ENCODE results near the gene SPTLC2.

SPTLC2 gene

DNA sequence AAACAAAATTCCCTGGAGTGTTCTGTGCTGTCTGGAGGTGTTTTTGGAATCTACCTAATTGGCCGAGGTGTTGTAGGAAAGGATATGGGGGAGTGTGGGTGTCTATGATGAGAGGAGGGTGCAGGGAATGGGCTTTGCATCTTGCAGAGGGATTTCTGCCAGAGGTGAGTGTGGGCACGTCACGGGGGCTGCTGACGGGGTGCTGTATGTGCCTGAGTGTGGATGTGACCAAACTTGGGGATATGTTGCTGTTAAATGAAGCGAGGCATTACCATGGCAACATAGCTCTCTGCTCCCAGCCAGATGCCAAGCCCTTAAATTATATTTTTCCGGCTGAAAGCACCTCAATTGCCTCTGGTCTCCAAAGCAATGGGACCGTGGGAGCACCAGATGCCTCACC is 44.3 kb upstream of the SPTLC2 start:
- Histone ChIP-seq H3K79me2 (ENCODE audit: insufficient read depth, low read length) (no peaks in the 10 kb centered on the region), H3F3A (ENCODE audit: low read depth) (no peaks in the 10 kb centered on the region), H3K4me1 (ENCODE audit: insufficient read depth, low read length, poor library complexity, severe bottlenecking) (no peaks in the 10 kb centered on the region), H3K9me2 (replicated peaks; ENCODE audit: low read depth, low read length) (no peaks in the 10 kb centered on the region), H3K4me2 (ENCODE audit: low read depth, low read length, poor library complexity, severe bottlenecking) (no peak overlapping the region), H3K4me3 (ENCODE audit: low read length, poor library complexity, severe bottlenecking) (no peak overlapping the region), H3K9me3 (ENCODE audit: insufficient read depth, low read depth, low read length) (no peaks in the 10 kb centered on the region), H2AFZ (ENCODE audit: low read length) (no peak overlapping the region), H3K9ac (ENCODE audit: low read depth, low read length, poor library complexity, severe bottlenecking) (no peak overlapping the region), H3K27me3 (ENCODE audit: insufficient read depth, low read length, poor library complexity, severe bottlenecking) (no peaks in the 10 kb centered on the region), H3K36me3 (ENCODE audit: insufficient read depth, low read length) (no peaks in the 10 kb centered on the region), H4K20me1 (ENCODE audit: insufficient read depth, low read length, poor library complexity, severe bottlenecking) (no peaks in the 10 kb centered on the region)
- TF ChIP-seq, protein P1, sequence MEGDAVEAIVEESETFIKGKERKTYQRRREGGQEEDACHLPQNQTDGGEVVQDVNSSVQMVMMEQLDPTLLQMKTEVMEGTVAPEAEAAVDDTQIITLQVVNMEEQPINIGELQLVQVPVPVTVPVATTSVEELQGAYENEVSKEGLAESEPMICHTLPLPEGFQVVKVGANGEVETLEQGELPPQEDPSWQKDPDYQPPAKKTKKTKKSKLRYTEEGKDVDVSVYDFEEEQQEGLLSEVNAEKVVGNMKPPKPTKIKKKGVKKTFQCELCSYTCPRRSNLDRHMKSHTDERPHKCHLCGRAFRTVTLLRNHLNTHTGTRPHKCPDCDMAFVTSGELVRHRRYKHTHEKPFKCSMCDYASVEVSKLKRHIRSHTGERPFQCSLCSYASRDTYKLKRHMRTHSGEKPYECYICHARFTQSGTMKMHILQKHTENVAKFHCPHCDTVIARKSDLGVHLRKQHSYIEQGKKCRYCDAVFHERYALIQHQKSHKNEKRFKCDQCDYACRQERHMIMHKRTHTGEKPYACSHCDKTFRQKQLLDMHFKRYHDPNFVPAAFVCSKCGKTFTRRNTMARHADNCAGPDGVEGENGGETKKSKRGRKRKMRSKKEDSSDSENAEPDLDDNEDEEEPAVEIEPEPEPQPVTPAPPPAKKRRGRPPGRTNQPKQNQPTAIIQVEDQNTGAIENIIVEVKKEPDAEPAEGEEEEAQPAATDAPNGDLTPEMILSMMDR (conservative IDR thresholded peaks at IDR 0.05; ENCODE audit: low read length), result no peak

DNA sequence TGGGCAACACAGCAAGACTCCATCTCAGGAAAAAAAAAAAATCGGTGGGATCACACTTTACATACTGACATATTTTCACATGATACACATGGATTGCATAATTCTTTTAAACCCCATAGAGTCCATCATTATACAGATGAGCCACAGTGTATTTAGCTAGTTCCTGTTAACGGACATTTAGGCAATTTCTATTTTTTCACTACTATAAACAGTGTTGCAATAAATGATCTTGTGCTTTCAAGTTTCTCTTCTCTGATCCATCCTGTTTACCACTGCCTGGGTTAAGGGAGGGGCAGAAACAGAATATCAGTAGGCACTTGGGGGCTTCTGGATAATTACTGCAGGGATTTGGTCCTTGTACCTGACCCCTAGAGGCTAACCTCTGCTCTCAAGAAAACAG is 43.4 kb upstream of the SPTLC2 start:
- no peak overlapping the region for H3K4me2 ChIP-seq (ENCODE audit: low read depth, low read length, poor library complexity, severe bottlenecking)
- H3K4me1 ChIP-seq (ENCODE audit: insufficient read depth, low read length, poor library complexity, severe bottlenecking), result no peaks in the 10 kb centered on the region
- H4K20me1 ChIP-seq (ENCODE audit: insufficient read depth, low read length, poor library complexity, severe bottlenecking), result no peaks in the 10 kb centered on the region
- H3K79me2 ChIP-seq (ENCODE audit: insufficient read depth, low read length), result no peaks in the 10 kb centered on the region
- no peak overlapping the region for H2AFZ ChIP-seq (ENCODE audit: low read length)
- no peaks in the 10 kb centered on the region for H3K9me3 ChIP-seq (ENCODE audit: insufficient read depth, low read depth, low read length)
- no peaks in the 10 kb centered on the region for H3K27me3 ChIP-seq (ENCODE audit: insufficient read depth, low read length, poor library complexity, severe bottlenecking)
- H3K36me3 ChIP-seq (ENCODE audit: insufficient read depth, low read length), result no peaks in the 10 kb centered on the region
- TF ChIP-seq, protein P1 (conservative IDR thresholded peaks at IDR 0.05; ENCODE audit: low read length), result no peak
- TF ChIP-seq EZH2phosphoT487 (IDR thresholded peaks at IDR 0.05; ENCODE audit: borderline replicate concordance), result no peak
- H3K9ac ChIP-seq (ENCODE audit: low read depth, low read length, poor library complexity, severe bottlenecking), result no peak overlapping the region
- H3K9me2 ChIP-seq (replicated peaks; ENCODE audit: low read depth, low read length), result no peaks in the 10 kb centered on the region
- H3F3A ChIP-seq (ENCODE audit: low read depth), result no peaks in the 10 kb centered on the region
- no peak overlapping the region for H3K4me3 ChIP-seq (ENCODE audit: low read length, poor library complexity, severe bottlenecking)

DNA sequence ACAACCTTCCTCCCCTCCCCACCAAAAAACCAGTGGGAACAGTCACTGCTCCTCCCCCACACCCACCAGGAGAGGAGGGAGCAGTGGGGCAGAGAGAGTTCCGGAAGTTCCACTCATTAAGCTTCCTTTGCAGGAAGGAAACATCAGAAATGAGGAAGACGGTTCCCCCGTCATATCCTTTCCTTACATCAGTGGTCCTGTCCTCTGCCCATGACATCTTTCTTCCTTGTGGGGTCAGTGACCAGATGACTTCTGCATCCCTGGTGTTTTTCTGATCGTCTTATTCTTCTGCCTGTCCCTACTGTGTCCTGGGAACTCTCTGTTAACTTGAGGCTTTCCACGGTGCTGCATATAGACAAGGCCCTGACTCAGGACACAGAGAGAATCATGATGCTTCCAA is 40.8 kb upstream of the SPTLC2 start:
- Histone ChIP-seq H2AFZ (ENCODE audit: low read length) (no peak overlapping the region; the same call in 1 of the 2 replicates), H3K4me2 (ENCODE audit: low read depth, low read length, poor library complexity, severe bottlenecking) (no peak overlapping the region), H4K20me1 (ENCODE audit: insufficient read depth, low read length, poor library complexity, severe bottlenecking) (no peaks in the 10 kb centered on the region), H3K9ac (ENCODE audit: low read depth, low read length, poor library complexity, severe bottlenecking) (no peak overlapping the region), H3K79me2 (ENCODE audit: insufficient read depth, low read length) (no peaks in the 10 kb centered on the region), H3K9me3 (ENCODE audit: insufficient read depth, low read depth, low read length) (no peaks in the 10 kb centered on the region), H3K36me3 (ENCODE audit: insufficient read depth, low read length) (no peaks in the 10 kb centered on the region), H3K9me2 (replicated peaks; ENCODE audit: low read depth, low read length) (no peaks in the 10 kb centered on the region), H3K4me1 (ENCODE audit: insufficient read depth, low read length, poor library complexity, severe bottlenecking) (peaks cover 11% of the 10 kb centered on the region), H3K27me3 (ENCODE audit: insufficient read depth, low read length, poor library complexity, severe bottlenecking) (no peaks in the 10 kb centered on the region), H3F3A (ENCODE audit: low read depth) (0 out of 2 replicates have a peak, but pooled peaks cover 3% of the 10 kb centered on the region), H3K4me3 (ENCODE audit: low read length, poor library complexity, severe bottlenecking) (no peak overlapping the region)
- TF ChIP-seq EZH2phosphoT487 (IDR thresholded peaks at IDR 0.05; ENCODE audit: borderline replicate concordance), result no peak
- TF ChIP-seq, protein P1 (conservative IDR thresholded peaks at IDR 0.05; ENCODE audit: low read length), result no peak
